Measurements from ENCODE around the gene ABCB4.

Gene ABCB4

GRCh38 chr7:87427288-87427687 lies 48.2 kb downstream of the ABCB4 start:
- DNase-seq (ENCODE audit: low spot score) (no peak), FAIRE-seq (no peak)

GRCh38 chr7:87426160-87426559 lies 49.3 kb downstream of the ABCB4 start:
- no peak for DNase-seq (ENCODE audit: low spot score)
- FAIRE-seq, result no peak

GRCh38 chr7:87424075-87424474 lies 51.4 kb downstream of the ABCB4 start:
- FAIRE-seq (no peak), DNase-seq (ENCODE audit: low spot score) (no peak)

GRCh38 chr7:87420173-87420572 lies 55.3 kb downstream of the ABCB4 start:
- DNase-seq (ENCODE audit: low spot score) (no peak), FAIRE-seq (no peak)

GRCh38 chr7:87416682-87417587 lies 58.5 kb downstream of the ABCB4 start:
- DNase-seq (ENCODE audit: low spot score), result peak; percentile 29
- peak; percentile 80 for FAIRE-seq

- peak; percentile 98 for FAIRE-seq
- peak; percentile 98 for DNase-seq (ENCODE audit: low spot score)
These were observed 60.7 kb downstream of the ABCB4 start for GRCh38 chr7:87414794-87415188.

GRCh38 chr7:87413951-87414793 lies 61.3 kb downstream of the ABCB4 start:
- DNase-seq (ENCODE audit: low spot score), result peak; percentile 77
- FAIRE-seq, result no peak

- FAIRE-seq, result no peak
These were observed 62.5 kb downstream of the ABCB4 start for GRCh38 chr7:87413029-87413428.

GRCh38 chr7:87411186-87411585 lies 64.3 kb downstream of the ABCB4 start:
- FAIRE-seq (no peak), DNase-seq (ENCODE audit: low spot score) (no peak)

More at GRCh38 chr7:87413029-87413428, 62.5 kb downstream of the ABCB4 start:
- DNase-seq (ENCODE audit: low spot score), result no peak

GRCh38 chr7:87404674-87405073 lies 70.8 kb downstream of the ABCB4 start:
- DNase-seq (ENCODE audit: low spot score) (no peak), FAIRE-seq (no peak)

- peak; percentile 61 for DNase-seq (ENCODE audit: low spot score)
- FAIRE-seq, result peak; percentile 89
These were observed 77.0 kb downstream of the ABCB4 start for GRCh38 chr7:87398446-87398845.

GRCh38 chr7:87395442-87396020 lies 79.9 kb downstream of the ABCB4 start:
- no peak for FAIRE-seq
- no peak for DNase-seq (ENCODE audit: low spot score)

GRCh38 chr7:87391020-87391701 lies 84.3 kb downstream of the ABCB4 start:
- no peak for FAIRE-seq
- DNase-seq (ENCODE audit: low spot score), result no peak

GRCh38 chr7:87380905-87381304 lies 94.6 kb downstream of the ABCB4 start:
- FAIRE-seq, result no peak
- DNase-seq (ENCODE audit: low spot score), result no peak

- FAIRE-seq, result no peak
These were observed 99.6 kb downstream of the ABCB4 start for GRCh38 chr7:87375662-87376435.

GRCh38 chr7:87370660-87371180 lies 104.8 kb downstream of the ABCB4 start:
- FAIRE-seq, result peak; percentile 77
- DNase-seq (ENCODE audit: low spot score), result peak; percentile 50

More at GRCh38 chr7:87375662-87376435, 99.6 kb downstream of the ABCB4 start:
- no peak for DNase-seq (ENCODE audit: low spot score)

- FAIRE-seq, result no peak
- no peak for DNase-seq (ENCODE audit: low spot score)
These were observed 106.3 kb downstream of the ABCB4 start for GRCh38 chr7:87369216-87369615.

- FAIRE-seq, result no peak
- DNase-seq (ENCODE audit: low spot score), result no peak
These were observed 111.2 kb downstream of the ABCB4 start for GRCh38 chr7:87364246-87364645.

- DNase-seq (ENCODE audit: low spot score), result no peak
- FAIRE-seq, result no peak
These were observed 112.1 kb downstream of the ABCB4 start for GRCh38 chr7:87363342-87363741.

- no peak for FAIRE-seq
- no peak for DNase-seq (ENCODE audit: low spot score)
These were observed 114.2 kb downstream of the ABCB4 start for GRCh38 chr7:87361320-87361719.
